Endothelial cell (in vitro differentiated cells): ENCODE results near the gene GPR37. TPM values are rescaled to one million over a fixed set of nuclear protein-coding genes. Genes with fewer than 3 reads are reported as not detected.
A peak's percentile ranks its signal among the peaks of the same experiment; 100 is the strongest.

Experiments
- DNase-seq: peaks from one replicate; pipeline ENCODE4 v3.0.0; 2021; ENCODE audit warnings: low spot score
- H3K27ac Mint-ChIP-seq: one replicate; pipeline ENCODE4 v1.8.0; 2021; ENCODE audit warnings: mixed read lengths, inconsistent platforms; ENCODE audit not compliant: unreplicated experiment
- H3K27me3 Mint-ChIP-seq: one replicate; pipeline ENCODE4 v1.8.0; 2021; ENCODE audit warnings: mild to moderate bottlenecking, moderate library complexity, mixed read lengths, inconsistent platforms; ENCODE audit not compliant: unreplicated experiment
- H3K36me3 Mint-ChIP-seq: one replicate; pipeline ENCODE4 v1.8.0; 2021; ENCODE audit warnings: mild to moderate bottlenecking, low read depth, mixed read lengths, inconsistent platforms; ENCODE audit not compliant: unreplicated experiment
- H3K4me1 Mint-ChIP-seq: one replicate; pipeline ENCODE4 v1.8.0; 2021; ENCODE audit warnings: mild to moderate bottlenecking, mixed read lengths, inconsistent platforms; ENCODE audit not compliant: unreplicated experiment
- H3K4me3 Mint-ChIP-seq: one replicate; pipeline ENCODE4 v1.8.0; 2021; ENCODE audit warnings: mild to moderate bottlenecking, mixed read lengths, inconsistent platforms; ENCODE audit not compliant: unreplicated experiment
- H3K9me3 Mint-ChIP-seq: one replicate; pipeline ENCODE4 v1.8.0; 2021; ENCODE audit warnings: mixed read lengths, inconsistent platforms; ENCODE audit not compliant: unreplicated experiment
- total RNA-seq: library from RNA; stranded (reverse); fragmentation: NEBNext Ultra II Directional; extraction: Animal tissue kit (Norgen Biotek cat#: 25700); gene quantifications from one replicate; pipeline ENCODE4 v1.2.1, GENCODE V29; 2021; ENCODE audit not compliant: unreplicated experiment
- TF ChIP-seq, protein P1 (sequence below): fragments of 200-600 bp; sonication (generic); IDR thresholded peaks from one replicate; pipeline ENCODE4 v1.5.0; 2021; ENCODE audit warnings: antibody characterized with exemption; ENCODE audit not compliant: unreplicated experiment

Gene GPR37
- total RNA-seq, 1 donor from 2014 or later = 7.1 TPM

DNA sequence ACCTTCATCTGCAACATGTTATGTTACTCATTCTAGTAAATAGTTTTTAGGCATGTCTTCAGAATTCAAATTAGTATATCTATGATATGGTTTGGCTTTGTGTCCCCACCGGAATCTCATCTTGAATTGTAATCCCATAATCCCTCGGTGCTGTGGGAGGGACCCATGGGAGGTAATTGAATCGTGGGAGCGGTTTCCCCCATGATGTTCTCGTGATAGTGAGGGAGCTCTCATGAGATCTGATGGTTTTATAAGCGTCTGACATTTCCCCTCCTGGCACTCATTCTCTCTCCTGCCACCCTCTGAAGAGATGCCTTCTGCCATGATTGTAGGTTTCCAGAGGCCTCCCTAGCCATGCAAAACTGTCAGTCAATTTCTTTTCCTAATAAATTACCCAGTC is 20.4 kb upstream of the GPR37 start:
- H3K36me3 Mint-ChIP-seq = peaks cover 3% of the 10 kb centered on the region
- TF ChIP-seq, protein P1, sequence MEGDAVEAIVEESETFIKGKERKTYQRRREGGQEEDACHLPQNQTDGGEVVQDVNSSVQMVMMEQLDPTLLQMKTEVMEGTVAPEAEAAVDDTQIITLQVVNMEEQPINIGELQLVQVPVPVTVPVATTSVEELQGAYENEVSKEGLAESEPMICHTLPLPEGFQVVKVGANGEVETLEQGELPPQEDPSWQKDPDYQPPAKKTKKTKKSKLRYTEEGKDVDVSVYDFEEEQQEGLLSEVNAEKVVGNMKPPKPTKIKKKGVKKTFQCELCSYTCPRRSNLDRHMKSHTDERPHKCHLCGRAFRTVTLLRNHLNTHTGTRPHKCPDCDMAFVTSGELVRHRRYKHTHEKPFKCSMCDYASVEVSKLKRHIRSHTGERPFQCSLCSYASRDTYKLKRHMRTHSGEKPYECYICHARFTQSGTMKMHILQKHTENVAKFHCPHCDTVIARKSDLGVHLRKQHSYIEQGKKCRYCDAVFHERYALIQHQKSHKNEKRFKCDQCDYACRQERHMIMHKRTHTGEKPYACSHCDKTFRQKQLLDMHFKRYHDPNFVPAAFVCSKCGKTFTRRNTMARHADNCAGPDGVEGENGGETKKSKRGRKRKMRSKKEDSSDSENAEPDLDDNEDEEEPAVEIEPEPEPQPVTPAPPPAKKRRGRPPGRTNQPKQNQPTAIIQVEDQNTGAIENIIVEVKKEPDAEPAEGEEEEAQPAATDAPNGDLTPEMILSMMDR = no peak
- peaks cover 2% of the 10 kb centered on the region for H3K27me3 Mint-ChIP-seq
- no peak overlapping the region for H3K27ac Mint-ChIP-seq
- no peaks in the 10 kb centered on the region for H3K9me3 Mint-ChIP-seq
- no peak overlapping the region for H3K4me3 Mint-ChIP-seq
- peaks cover 16% of the 10 kb centered on the region for H3K4me1 Mint-ChIP-seq
- no peak for DNase-seq

DNA sequence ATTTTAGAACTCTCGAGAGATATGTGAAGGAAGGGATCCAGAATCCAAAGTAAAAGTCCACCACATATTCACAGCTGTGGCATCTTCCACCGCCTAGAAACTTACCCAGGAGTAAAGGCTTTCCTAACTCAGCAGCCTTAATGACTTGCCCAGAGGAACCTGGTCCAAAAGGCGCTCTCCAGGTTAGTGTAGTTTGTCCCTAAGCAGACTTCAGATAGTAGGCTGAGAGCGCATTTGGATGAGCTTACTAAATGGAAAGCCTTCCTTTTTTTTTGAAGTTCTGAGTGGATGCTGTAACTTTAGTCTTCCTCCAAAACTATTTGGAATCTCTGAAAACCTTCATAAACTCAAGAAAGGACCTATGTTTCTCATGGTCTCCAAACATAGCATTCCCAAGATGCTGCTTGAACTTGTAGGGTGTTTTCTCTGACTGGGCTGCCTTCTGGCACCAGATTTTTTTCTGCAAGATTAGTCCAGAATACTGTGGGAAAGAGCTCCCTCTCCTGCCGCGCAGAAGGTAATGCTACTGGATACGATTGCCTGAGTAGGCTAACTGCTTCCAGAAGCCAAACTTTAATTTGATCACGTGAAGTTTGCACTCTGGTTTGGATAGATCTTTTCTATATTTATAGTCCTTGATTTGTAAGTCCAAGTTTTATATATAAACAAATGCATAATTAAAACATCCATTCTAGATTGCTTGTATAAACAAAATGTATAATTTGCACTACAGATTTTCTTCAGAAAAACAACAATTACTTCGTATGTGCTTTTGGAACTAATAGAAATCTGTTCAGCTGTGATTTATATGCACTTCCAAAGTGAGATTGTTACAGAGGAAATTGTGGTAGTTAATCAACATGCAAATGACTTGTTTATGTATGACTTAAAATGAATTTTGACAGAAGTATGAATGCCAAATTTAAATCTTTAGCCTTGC is 19.6 kb upstream of the GPR37 start:
- H3K27me3 Mint-ChIP-seq = peaks cover 2% of the 10 kb centered on the region
- TF ChIP-seq, protein P1 = peak; percentile 75
- DNase-seq = peak; percentile 57
- H3K4me3 Mint-ChIP-seq = no peak overlapping the region
- no peaks in the 10 kb centered on the region for H3K9me3 Mint-ChIP-seq
- H3K36me3 Mint-ChIP-seq = peaks cover 3% of the 10 kb centered on the region
- H3K4me1 Mint-ChIP-seq = peaks cover 16% of the 10 kb centered on the region
- H3K27ac Mint-ChIP-seq = no peak overlapping the region

DNA sequence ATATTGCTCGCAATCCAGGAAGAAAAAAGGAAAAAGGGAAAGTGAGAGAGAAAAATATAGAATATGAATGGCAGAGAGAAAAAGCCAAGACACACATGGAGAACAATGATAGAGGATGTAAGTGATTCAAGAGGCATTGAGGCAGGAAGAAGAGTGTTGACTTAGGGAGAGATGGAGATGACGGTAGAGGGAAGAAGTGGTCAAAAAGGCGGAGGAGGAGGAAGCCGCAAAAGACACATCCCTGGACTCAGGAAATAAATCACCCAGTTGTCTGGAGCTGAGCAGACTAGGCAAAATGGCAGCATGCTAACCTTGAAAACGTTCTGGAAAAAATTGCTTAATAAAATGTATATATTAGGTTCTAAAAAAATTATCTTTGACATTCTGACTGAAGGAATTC is 17.7 kb upstream of the GPR37 start:
- peaks cover 13% of the 10 kb centered on the region for H3K4me1 Mint-ChIP-seq
- no peak for DNase-seq
- H3K27me3 Mint-ChIP-seq = peaks cover 2% of the 10 kb centered on the region
- no peak overlapping the region for H3K4me3 Mint-ChIP-seq
- H3K36me3 Mint-ChIP-seq = peaks cover 3% of the 10 kb centered on the region
- TF ChIP-seq, protein P1 = no peak
- peak overlapping the region; percentile 13 for H3K27ac Mint-ChIP-seq
- H3K9me3 Mint-ChIP-seq = no peaks in the 10 kb centered on the region

DNA sequence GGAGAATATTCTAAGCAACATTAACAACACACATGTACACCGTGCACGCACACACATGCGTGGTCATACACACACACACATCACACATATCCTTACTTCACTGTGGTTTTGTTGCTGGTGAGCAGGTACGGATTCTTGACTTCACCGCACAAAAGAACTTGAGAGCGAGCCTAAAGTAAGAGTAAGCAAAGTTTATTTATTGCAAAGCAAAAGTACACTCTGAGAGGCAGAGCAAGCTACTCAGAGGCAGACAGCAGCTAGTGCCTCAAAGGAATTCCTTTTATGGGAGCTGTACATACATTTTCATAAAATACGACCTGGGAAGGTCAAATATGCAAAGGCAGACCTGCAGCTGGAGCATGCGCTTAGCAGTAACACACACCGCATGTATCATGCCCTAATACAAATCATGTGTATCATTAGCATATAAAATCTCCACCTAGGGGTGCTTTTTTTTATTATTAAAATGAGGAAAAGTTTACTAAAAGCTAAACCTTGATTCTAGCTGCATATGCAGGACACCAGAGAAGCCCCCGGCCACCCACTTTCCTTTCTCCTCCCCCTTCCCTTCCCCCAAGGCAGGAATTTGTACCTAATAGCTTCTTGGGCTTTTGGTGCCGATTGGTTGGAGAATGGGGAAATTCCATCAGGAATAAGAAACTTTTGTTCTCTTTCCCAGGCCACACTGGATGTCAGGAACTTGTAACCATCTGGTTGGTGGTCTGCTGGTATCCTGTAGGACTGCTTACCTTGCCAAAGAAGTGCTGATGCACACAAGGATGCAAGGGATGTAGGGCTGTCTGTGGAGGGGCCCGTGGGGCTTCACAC is 16.5 kb upstream of the GPR37 start:
- H3K27ac Mint-ChIP-seq = no peak overlapping the region
- H3K27me3 Mint-ChIP-seq = peaks cover 2% of the 10 kb centered on the region
- no peak for DNase-seq

More for the DNA sequence above, 16.5 kb upstream of the GPR37 start:
- H3K9me3 Mint-ChIP-seq = no peaks in the 10 kb centered on the region
- peaks cover 3% of the 10 kb centered on the region for H3K36me3 Mint-ChIP-seq
- TF ChIP-seq, protein P1 = no peak
- H3K4me1 Mint-ChIP-seq = peaks cover 10% of the 10 kb centered on the region
- no peak overlapping the region for H3K4me3 Mint-ChIP-seq
